HG02642 (cell line): ENCODE results near the gene LIMD2.

Experiments used
- ATAC-seq: cut with Tn5 transposase; IDR thresholded peaks from one replicate; pipeline ENCODE4 v1.9.1; 2021; ENCODE audit warnings: mild to moderate bottlenecking; ENCODE audit not compliant: unreplicated experiment, poor library complexity

LIMD2 gene

DNA sequence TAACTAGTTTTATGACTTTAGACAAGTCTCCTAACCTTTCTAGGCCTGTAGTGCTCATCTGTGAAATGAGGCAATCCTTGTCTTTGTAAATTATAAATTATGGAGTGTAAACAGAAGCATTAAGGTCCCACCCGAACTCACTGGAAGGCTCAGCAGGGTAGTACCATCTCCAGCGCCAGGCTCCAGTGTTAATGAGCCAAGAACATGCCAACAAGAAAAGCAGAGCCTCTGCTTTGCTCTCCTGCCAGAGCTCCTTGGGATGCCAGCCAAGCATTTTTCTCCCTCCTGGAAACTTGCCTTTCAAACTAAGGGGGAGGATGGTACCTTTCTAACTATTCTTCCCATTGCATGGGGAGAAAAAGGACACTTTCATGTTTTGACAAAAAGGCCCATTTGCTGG is 14.9 kb downstream of the LIMD2 start:
- no peak for ATAC-seq

DNA sequence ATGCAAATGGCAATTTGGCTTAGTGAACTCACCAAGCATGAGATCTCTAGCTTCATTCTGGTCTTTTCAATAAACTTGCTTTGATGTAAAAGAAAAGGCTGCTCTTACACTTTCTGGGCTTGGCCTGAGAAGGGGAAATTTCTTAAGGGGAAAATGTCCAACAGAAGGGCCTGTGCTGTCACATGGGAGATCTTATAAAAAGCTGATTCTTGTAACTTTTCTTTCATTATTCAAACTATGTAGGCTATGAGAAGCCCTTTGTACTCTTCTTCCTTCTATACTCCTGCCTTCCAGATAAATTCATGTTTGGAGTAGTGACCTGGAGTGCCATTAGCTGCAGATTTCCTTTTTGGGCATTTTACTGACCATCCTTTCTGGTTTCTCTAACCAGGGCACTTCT is 16.9 kb downstream of the LIMD2 start:
- ATAC-seq, result no peak

DNA sequence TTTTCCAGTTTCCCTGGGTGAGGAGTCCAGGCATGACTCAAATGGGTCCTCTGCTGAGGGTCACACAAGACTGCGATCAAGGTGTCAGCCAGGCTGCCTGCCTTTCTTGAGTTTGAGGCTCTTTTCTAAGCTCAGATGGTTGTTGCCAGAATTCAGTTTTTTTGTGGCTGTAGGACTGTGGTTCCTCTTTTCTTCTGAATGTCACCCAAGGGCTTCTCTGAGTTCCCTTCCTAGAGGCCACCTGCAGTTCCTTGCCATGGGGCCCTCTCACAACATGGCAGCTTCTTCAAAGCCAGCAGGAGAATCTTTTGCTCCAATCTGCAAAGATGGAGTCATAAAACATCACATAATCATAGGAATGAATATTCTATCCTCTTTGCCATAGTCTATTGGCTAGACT is 17.5 kb downstream of the LIMD2 start:
- ATAC-seq, result no peak

DNA sequence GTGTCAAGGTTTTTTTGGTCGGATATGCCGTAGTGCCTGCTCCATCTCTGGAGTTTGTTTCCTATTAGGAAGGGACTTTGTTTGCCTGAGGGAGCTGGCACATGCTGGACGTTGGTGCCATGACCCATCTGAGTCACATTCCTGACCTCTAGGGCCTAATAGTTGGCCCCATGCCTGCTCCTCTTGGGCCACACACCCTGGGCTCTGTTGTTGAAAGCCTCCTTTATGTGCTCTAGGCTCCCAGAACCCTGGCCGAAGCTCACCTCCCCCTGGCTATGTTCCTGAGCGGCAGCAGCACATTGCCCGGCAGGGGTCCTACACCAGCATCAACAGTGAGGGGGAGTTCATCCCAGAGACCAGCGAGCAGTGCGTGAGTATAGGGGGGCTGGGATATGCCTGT is 18.4 kb downstream of the LIMD2 start:
- ATAC-seq, result no peak

DNA sequence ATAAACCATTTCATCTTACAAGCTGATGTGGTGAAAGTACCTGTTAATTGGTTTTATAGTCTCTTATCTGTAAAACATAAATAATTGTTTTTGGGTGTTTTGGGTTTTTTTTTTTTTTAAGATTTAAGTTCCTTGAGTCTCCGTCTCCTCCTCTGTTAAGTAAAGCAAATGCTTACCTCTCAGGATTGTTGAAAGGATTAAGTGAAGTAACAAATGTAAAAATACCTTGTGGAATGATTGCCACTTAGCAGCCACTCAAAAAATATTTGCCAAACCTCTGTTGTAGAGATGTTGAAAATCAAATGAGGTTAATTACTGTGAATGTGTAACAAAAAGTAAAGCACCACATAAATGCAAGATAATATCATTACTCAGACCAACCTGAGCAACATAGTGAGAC is 19.2 kb downstream of the LIMD2 start:
- no peak for ATAC-seq

DNA sequence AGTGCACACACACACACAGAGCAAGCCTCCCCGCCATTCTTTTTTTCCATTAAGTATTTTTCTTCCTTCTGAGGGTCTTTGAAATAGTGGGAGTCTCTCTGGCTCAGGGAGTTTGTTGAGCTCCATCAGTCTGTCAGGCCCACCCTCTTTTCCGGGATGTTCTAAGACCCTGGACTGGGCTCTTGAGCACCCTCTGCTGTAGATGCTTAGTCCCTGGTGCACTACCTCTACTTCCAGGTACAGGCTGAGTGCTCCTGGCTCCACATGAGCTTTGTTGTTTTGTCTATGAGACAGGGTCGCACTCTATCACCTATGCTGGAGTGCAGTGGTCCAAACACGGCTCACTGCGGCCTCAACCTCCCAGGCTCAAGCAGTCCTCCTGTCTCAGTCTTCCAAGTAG is 20.7 kb downstream of the LIMD2 start:
- ATAC-seq, result no peak

DNA sequence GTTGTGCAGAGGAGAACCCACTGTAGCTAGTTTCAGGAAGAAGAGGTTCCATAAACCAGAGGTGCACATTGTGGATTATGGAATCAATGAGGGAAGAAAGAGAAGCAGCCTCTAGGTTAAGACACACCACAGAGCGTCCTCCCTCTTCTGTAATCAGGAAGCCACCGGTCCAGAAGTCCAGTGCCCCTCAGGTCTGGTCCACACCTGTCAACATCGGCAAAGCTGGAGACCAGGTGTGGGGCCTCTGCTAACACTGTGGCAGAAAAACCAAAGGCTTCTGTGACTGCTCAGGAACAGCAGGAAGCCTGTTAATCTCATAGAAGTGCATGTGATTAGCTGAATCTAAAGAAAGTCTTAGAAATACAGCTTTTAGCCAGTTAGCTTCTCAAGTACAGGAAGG is 23.3 kb downstream of the LIMD2 start:
- ATAC-seq, result no peak

DNA sequence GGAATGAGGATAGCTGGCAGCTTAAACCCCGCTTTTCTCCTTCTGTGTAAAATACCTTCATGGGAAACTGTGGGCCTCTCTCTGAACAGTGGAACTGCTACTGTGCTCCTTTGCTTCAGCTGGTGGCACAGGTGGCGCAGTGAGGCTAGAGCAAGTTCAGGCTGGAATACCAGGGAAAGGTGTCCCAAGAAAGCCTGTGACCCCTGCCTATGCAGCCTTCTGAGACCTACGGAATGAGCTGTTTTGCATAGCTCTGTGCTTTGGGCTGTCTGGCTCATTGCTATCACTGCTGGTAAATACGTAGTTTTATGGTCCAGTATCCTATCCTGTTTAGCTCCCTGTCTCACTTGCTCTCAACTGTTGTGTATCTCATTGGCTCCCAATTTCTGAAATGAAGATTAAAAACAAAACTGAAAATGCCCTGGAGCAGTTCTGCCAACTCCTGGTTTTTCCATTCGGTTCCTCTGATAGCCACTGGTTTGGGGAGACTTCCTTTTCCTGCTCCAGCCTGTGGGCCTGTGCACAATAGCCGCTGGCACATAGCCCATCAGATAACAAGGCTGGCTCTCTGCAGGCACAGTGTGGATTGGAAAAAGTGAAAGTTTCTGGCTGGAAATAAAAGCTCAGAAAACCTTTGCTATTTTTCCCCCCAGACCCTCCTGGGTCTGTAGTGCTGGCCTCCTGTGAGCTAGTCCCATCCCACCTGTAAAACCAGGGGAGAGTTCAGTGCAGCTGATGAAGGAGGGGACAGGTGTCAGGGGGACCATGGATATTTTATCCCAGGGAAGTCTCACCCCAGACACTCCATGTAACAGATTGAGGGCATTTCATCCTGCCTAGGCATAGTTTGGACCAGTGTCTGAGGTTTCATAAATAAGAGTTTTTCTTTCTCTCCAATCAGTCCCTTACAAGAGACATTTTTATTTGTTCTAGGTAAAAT is 24.0 kb downstream of the LIMD2 start:
- ATAC-seq, result no peak

DNA sequence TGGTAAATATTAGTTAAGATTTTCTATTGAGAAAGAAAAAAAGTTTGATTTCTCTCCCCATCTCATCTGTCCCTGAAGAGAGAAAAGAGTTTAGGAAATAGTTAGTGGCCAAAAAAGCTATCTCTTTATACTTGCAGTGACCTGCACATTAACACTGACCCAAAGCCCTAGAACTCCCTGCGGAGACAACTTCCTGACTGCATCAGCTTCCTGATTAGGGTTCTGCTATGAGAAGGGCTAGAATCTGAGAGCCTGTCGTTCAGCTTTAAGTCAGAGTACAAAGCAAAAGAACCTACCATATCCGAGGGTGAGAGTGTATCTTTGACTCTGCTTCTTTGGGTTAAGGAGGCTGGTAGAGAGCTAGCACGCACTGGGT is 24.7 kb downstream of the LIMD2 start:
- no peak for ATAC-seq

DNA sequence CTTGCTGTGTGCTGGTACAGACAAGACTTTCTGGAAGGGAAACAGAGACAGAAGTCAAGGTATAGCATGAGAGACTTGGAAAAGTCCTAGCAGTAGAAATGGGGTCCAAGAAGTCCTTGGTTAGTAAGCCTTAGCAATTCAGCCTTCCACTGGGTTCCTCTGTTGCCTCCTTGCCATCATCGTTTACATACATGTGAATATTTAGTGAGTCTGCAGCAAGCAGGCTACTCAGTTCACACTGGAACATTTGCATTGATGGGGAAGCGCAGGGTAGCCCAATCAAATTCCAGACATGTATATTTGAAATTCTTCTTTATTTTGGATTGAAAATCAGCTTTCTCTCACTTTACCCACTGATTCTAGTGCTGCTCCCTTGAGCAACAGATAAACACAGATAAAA is 27.1 kb downstream of the LIMD2 start:
- no peak for ATAC-seq

DNA sequence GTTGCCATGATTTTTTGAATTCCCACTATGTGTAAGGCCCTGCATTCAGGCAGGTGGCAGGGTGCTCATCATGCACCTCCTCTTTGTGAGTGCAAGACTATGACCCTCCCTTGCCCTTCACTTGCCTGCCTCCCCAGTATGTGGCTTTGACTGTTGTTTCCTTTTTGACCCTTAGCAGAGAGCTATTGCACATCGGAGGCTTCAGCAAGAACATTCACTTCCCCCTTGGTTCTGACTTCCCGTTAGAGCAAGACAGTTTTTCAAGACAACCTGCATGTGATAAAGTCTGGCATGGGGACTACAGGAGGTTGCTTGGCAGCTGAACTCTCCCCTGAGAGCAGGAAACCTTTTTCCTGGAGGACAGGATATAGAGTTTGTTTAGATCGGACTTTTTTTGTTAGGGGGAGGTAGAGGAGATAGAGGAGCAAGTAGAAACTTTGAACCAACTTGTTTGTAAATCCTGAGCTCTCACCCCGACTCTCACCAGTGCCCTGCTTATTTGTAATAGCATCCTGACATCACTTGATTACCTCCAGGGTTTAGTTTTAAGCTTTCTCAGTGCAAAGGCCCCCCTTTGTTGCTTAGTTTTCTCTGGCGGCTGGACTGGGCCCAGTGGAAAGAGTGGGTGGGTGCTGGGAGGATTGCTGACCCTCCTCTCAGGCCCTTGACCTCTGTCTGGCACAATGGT is 34.3 kb downstream of the LIMD2 start:
- ATAC-seq, result peak; percentile 57

DNA sequence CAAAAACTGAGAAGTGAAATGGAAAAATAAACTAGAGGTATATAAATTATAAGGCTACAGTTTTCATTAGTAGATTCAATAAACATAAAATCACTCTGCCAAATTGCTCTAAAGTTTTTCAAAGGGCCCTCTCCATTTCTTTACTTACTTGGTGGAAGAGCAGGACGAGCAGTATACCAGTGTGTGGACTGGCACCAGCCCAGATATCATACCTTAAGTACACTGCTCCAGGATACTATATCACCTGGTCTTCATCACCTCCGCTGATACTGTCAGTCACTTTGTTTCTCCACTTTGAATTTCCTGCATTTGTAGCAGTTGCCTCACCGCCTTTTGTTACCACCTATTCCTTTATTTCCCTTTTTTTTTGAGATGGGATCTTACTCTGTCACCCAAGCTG is 40.1 kb downstream of the LIMD2 start:
- ATAC-seq, result no peak

DNA sequence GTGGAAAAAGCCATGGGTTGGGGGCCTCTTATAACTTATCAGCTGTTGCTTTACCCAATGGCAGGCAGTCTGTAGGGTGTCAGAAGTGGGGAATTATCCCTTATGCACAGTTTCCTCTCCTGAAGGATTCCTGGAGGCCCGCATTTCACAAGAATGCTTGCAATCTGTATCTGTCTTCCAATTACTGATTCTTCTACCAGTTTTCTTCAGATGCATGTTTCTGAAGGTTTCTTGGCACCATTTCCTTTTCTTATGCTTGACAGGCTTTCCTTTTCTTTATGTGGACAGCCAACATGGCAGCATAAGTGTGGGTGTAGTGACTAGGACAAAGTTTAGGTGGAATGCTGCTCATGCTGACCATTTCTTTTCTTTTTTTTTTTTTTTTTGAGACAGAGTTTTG is 41.6 kb downstream of the LIMD2 start:
- ATAC-seq, result no peak

DNA sequence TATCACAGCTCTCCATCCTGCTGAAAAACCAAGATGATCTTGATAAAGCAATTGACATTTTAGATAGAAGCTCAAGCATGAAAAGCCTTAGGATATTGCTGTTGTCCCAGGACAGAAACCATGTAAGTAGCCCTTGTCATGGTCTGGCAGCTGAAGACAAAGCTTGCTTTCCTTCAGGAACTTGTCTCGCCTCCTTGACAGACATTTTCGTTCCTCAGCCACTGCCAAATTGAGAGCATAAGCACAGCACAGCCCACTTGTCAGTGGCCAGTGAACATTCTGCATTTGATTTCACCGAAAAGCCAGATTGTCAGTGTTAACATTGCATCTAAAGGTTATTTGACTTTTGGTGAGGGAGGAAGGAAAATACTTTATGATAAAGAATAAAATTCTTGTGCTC is 42.1 kb downstream of the LIMD2 start:
- ATAC-seq, result no peak

DNA sequence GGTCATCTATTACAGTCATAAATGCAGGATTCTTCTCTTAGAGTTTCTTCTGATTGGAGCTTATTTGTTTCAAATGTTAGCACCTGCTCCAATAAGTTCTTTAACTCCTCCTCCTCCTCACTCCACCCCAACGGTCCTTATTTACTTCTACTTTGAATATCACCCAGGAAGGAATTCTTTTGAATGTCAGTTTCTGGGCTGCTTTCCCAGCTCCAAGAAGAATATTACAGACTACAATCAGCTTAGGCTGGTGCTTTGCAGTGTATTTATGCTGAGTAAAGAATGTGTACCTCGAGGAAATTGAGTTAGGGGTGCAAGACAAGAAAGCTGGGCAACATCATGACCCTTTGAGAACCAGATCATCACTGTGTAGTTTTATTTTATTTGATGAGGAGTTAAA is 46.9 kb downstream of the LIMD2 start:
- no peak for ATAC-seq

DNA sequence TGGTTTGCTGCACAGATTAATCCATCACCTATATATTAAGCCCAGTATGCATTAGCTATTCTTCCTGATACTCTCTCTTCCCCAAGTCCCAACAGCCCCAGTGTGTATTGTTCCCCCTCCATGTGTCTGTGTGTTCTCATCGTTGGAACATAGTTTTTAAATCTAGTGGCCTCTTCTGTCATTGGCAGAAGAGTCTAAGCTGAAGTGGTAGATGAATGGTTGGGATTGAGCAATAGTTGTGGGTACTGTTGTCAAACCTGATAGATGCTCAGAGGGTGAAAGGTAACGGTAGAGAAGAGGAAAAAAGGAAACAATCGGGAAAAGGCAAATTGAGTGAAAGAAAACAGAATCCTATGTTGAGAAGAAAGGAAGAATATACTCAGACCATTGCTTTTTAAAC is 47.8 kb downstream of the LIMD2 start:
- ATAC-seq, result no peak

DNA sequence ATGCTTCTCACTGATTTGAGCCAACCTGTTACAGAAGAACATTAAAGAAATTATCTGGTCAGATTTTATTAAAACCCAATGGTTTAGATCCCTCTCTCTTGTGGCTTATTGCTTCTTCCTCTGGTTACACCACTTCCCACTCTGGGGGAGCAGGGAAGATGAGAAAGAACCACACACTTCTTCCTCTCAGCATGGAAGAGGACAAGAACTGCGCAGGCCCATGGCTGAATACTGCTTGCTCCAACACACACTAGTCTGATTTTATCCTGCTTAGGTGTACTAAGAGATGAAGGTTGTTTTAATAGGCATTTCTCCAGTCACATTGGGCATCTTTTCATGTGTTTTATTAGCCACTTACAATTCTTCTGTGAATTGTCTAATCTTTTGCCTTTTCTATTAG is 50.1 kb downstream of the LIMD2 start:
- no peak for ATAC-seq

DNA sequence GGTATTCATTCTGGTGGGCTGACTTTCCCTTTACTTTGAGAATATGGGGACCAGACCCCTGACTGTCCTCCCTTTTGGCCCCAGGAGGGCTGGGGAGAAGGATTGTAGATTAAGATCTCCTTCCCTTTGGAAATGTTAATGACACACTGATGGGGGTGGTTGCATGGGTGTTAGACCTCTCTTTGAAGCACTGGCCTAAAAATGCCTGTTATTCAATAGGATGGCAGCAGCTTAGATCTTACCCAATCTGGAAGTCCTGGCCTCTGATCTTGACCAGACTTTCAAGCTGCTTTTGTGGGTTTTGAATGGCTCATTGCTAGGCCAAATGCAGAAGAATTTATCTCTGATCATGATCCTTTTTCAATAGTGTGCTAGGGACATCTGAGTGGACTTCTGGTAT is 52.0 kb downstream of the LIMD2 start:
- no peak for ATAC-seq

DNA sequence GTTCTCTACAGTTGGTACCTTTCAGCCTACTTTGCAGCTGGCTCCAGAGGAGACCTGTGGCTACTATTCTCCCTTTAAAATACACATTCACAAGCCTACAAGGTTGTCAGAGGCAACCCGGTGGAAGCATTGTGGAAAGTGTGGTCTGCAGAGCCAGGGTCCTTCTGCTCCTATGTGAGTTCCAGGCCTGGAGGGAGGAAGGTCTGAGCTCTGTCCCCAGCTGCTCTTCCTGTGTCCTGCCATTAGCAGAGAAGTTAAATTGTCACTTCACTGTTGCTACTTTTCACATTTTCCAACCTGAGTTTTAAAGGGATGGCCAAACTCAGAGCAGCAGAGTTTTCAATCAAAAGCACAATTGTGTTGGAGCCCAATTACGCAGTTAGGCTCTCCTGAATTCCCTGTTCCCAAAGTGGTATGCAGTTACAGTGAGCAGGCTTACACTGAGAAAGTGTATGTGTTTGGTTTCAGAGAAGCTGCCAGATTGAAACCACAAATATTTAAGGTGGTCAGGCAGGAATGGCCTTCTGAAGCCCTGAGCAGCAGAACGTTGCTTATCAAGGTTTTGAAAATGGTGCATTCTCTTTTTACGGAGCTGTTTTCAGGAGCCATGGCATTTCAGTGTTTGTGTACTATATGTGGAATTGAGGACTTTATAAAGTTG is 52.7 kb downstream of the LIMD2 start:
- no peak for ATAC-seq

DNA sequence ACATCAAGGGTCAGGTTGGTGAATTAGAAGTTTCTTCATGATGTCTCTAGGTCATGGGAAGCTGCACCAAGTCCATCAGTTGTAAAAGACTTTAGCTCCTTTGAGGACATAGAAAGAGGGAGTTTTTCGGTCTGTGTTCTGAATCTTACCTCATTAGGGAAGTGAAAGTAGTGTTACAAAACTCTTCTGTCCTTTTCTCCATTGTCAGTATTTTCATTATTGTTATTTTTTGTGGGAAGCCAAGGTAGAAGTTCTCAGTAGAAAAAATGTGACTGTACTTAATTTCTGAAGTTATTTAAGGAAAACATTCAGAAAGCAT is 53.5 kb downstream of the LIMD2 start:
- ATAC-seq, result peak; percentile 82
